HCT116 (cell line): Measurements from ENCODE around the gene SLC35G3. TPM values are rescaled to one million over a fixed set of nuclear protein-coding genes. Genes with fewer than 3 reads are reported as not detected.
"Not testable (repeated sequence)": the region's sequence is repeated elsewhere in the genome, so short reads cannot be mapped to it uniquely, and the experiment has no call there.

ENCODE experiments used
- ATAC-seq: fragments of 200-7000 bp; cut with Tn5 transposase; 2 replicates; pipeline ENCODE4 v1.9.1; 2020; ENCODE audit warnings: mild to moderate bottlenecking, moderate library complexity
- Bru-seq: library from RNA; stranded (reverse); fragments of 400-500 nt; gene quantifications from one replicate; lab custom pipeline; 2021; lab: Mats Ljungman, UMichigan
- BruChase-seq, 2 experiments: library from RNA; stranded (reverse); fragments of 400-500 nt; gene quantifications; one replicate each; lab custom pipeline; 2021; lab: Mats Ljungman, UMichigan
- BruUV-seq: library from RNA; stranded (reverse); fragments of 400-500 nt; replicated peaks from 2 replicates; lab custom pipeline; 2021; lab: Mats Ljungman, UMichigan
- CTCF ChIA-PET: fragments of 300-600 bp; sonication (Branson Sonifier 250); formaldehyde crosslinking; loops from one replicate; lab custom pipeline; 2021; ENCODE audit warnings: antibody characterized with exemption; lab: Charles Lee
- POLR2A ChIA-PET: fragments of 300-600, 350-600 bp; sonication (Branson Sonifier 250); formaldehyde crosslinking; loops from one replicate; lab custom pipeline; 2021; ENCODE audit warnings: antibody characterized with exemption; lab: Charles Lee
- RAD21 ChIA-PET, 2 experiments: fragments of 300-600 bp; sonication (Branson Sonifier 250); formaldehyde crosslinking; loops; one replicate each; lab custom pipeline; 2023; ENCODE audit warnings: low total read pairs in 2 of 2; ENCODE audit not compliant: uncharacterized antibody in 2 of 2, unreplicated experiment in 2 of 2, low non-redundant PET in 1 of 2; lab: Charles Lee
- DNase-seq: peaks from one replicate; pipeline ENCODE4 v3.0.0-alpha.2; 2010; ENCODE audit warnings: low read depth, low spot score
- H2AFZ ChIP-seq: fragments of 200-600 bp; shearing (Covaris generic), sonication (generic); 2 replicates; pipeline ENCODE4 v1.6.1; 2017; ENCODE audit warnings: low read depth, mixed run types, mixed read lengths, antibody characterized with exemption, low read length; ENCODE audit not compliant: poor library complexity, severe bottlenecking
- H3K27ac ChIP-seq: 2 replicates; pipeline ENCODE4 v1.5.1; 2012; ENCODE audit warnings: low read depth, low read length
- H3K27me3 ChIP-seq: fragments of 200-600 bp; sonication (generic); 2 replicates; pipeline ENCODE4 v1.6.1; 2016; ENCODE audit warnings: mixed run types, low read length, mixed read lengths; ENCODE audit not compliant: insufficient read depth
- H3K36me3 ChIP-seq, 2 experiments: fragments of 200-500 bp in 1 of 2; fragments of 200-600 bp in 1 of 2; sonication (Bioruptor generic) in 1 of 2; sonication (generic) in 1 of 2; 2 replicates each; pipeline versions ENCODE4 v1.5.1 to v1.6.1; 2014 to 2016; ENCODE audit warnings: low read length in 2 of 2, inconsistent platforms in 1 of 2, mixed read lengths in 1 of 2, mixed run types in 1 of 2; ENCODE audit not compliant: insufficient read depth in 2 of 2, control insufficient read depth in 1 of 2
- H3K4me1 ChIP-seq, 2 experiments: fragments of 200-600 bp in 1 of 2; sonication (generic) in 1 of 2; 2 replicates each; pipeline versions ENCODE4 v1.5.1 to v1.6.1; 2012 to 2017; ENCODE audit warnings: low read length in 2 of 2, inconsistent platforms in 1 of 2, mild to moderate bottlenecking in 1 of 2, mixed read lengths in 1 of 2, mixed run types in 1 of 2, moderate library complexity in 1 of 2; ENCODE audit not compliant: insufficient read depth in 2 of 2, control insufficient read depth in 1 of 2
- H3K4me2 ChIP-seq: fragments of 200-600 bp; sonication (generic); 2 replicates; pipeline ENCODE4 v1.6.1; 2017; ENCODE audit warnings: mixed run types, low read length, mixed read lengths
- H3K4me3 ChIP-seq, 2 experiments: fragments of 200-600 bp in 1 of 2; sonication (generic) in 1 of 2; replicated peaks in 1 of 2; 2 replicates each; pipeline ENCODE4 v1.5.1; 2011 to 2016; ENCODE audit warnings: low read length in 2 of 2, control low read depth in 1 of 2, low read depth in 1 of 2, mild to moderate bottlenecking in 1 of 2, mixed read lengths in 1 of 2, mixed run types in 1 of 2
- H3K79me2 ChIP-seq: fragments of 200-600 bp; sonication (generic); 2 replicates; pipeline ENCODE4 v1.6.1; 2017; ENCODE audit warnings: mild to moderate bottlenecking, mixed run types, low read length, moderate library complexity, mixed read lengths; ENCODE audit not compliant: insufficient read depth
- H3K9ac ChIP-seq: fragments of 200-600 bp; sonication (generic); 2 replicates; pipeline ENCODE4 v1.6.1; 2016; ENCODE audit warnings: low read length, mixed read lengths
- H3K9me2 ChIP-seq: fragments of 200-600 bp; sonication (generic), shearing (Covaris generic); 2 replicates; pipeline ENCODE4 v1.6.1; 2017; ENCODE audit warnings: mixed run types, mild to moderate bottlenecking, moderate library complexity; ENCODE audit not compliant: insufficient read depth
- H3K9me3 ChIP-seq, 2 experiments: fragments of 200-500 bp in 1 of 2; fragments of 200-600 bp in 1 of 2; sonication (Bioruptor generic) in 1 of 2; sonication (generic) in 1 of 2; 2 replicates each; pipeline ENCODE4 v1.6.1; 2014 to 2017; ENCODE audit warnings: low read length in 2 of 2, mixed read lengths in 2 of 2, inconsistent platforms in 1 of 2, low read depth in 1 of 2, mild to moderate bottlenecking in 1 of 2, mixed run types in 1 of 2, moderate library complexity in 1 of 2; ENCODE audit not compliant: control insufficient read depth in 1 of 2, insufficient read depth in 1 of 2
- H4K20me1 ChIP-seq: fragments of 200-600 bp; sonication (generic), shearing (Covaris generic); 2 replicates; pipeline ENCODE4 v1.6.1; 2017; ENCODE audit warnings: mixed run types, mild to moderate bottlenecking, moderate library complexity; ENCODE audit not compliant: insufficient read depth
- CBX3 ChIP-seq: IDR thresholded peaks from 2 replicates; pipeline ENCODE4 v1.6.1; 2012; ENCODE audit warnings: low read depth
- CEBPB ChIP-seq: IDR thresholded peaks from 2 replicates; pipeline ENCODE4 v1.6.1; 2012; ENCODE audit warnings: low read depth
- EZH2phosphoT487 ChIP-seq: fragments of 200-600 bp; IDR thresholded peaks from 2 replicates; pipeline ENCODE4 v1.6.1; 2018; ENCODE audit warnings: antibody characterized with exemption, borderline replicate concordance
- FOSL1 ChIP-seq: IDR thresholded peaks from 2 replicates; pipeline ENCODE4 v1.6.1; 2012; ENCODE audit warnings: low read depth
- JUND ChIP-seq: IDR thresholded peaks from 2 replicates; pipeline ENCODE4 v1.6.1; 2012
- POLR2A ChIP-seq: IDR thresholded peaks from 2 replicates; pipeline ENCODE4 v1.7.0; 2011; ENCODE audit warnings: borderline replicate concordance; ENCODE audit not compliant: insufficient read depth, insufficient read length; ENCODE audit errors: extremely low read depth
- POLR2AphosphoS5 ChIP-seq: IDR thresholded peaks from 2 replicates; pipeline ENCODE4 v1.6.1; 2011; ENCODE audit warnings: mild to moderate bottlenecking, low read depth, low read length, moderate library complexity
- RAD21 ChIP-seq: IDR thresholded peaks from 2 replicates; pipeline ENCODE4 v1.6.1; 2012; ENCODE audit warnings: low read depth, mild to moderate bottlenecking
- SP1 ChIP-seq: IDR thresholded peaks from 2 replicates; pipeline ENCODE4 v1.6.1; 2012; ENCODE audit warnings: low read depth
- SRF ChIP-seq: IDR thresholded peaks from 2 replicates; pipeline ENCODE4 v1.6.1; 2012; ENCODE audit warnings: low read depth
- ZNF274 ChIP-seq: fragments of 200-500 bp; sonication (Bioruptor generic); IDR thresholded peaks from 2 replicates; pipeline ENCODE4 v1.6.1; 2014; ENCODE audit warnings: mild to moderate bottlenecking, low read depth, low read length, inconsistent platforms
- intact Hi-C: fragments of 100-400 bp; cut with micrococcal nuclease; formaldehyde crosslinking; loops from 2 replicates; pipeline ENCODE4 v1.10.0; 2022
- long read RNA-seq: library from polyadenylated mRNA; unstranded; transcript quantifications from one replicate; pipeline ENCODE4 v2.0.0, GENCODE V29; 2021; ENCODE audit not compliant: unreplicated experiment
- polyA plus RNA-seq: library from polyadenylated mRNA; unstranded; fragments of >200 nt; gene quantifications from 2 replicates; pipeline ENCODE4 v1.2.1, GENCODE V29; 2012; ENCODE audit warnings: missing spikeins
- total RNA-seq: library from RNA; stranded (reverse); gene quantifications from one replicate; pipeline ENCODE4 v1.2.1, GENCODE V29; 2021; ENCODE audit not compliant: unreplicated experiment
- TF ChIP-seq, protein P1 (sequence below): IDR thresholded peaks from 2 replicates; pipeline ENCODE4 v1.6.1; 2012; ENCODE audit warnings: low read depth
- TF ChIP-seq, protein P2 (sequence below): IDR thresholded peaks from 2 replicates; pipeline ENCODE4 v1.6.1; 2012

The SLC35G3 gene
- not detected for total RNA-seq
- not detected in 2 replicates for polyA plus RNA-seq
- Bru-seq, nascent RNA: not detected
- not detected for BruChase-seq, experiment 1, labeled RNA remaining after a 6-hour chase
- percentile 13 among the genes with signal in this experiment for BruChase-seq, experiment 2, labeled RNA remaining after a 2-hour chase
- long read RNA-seq: 0 reads

DNA sequence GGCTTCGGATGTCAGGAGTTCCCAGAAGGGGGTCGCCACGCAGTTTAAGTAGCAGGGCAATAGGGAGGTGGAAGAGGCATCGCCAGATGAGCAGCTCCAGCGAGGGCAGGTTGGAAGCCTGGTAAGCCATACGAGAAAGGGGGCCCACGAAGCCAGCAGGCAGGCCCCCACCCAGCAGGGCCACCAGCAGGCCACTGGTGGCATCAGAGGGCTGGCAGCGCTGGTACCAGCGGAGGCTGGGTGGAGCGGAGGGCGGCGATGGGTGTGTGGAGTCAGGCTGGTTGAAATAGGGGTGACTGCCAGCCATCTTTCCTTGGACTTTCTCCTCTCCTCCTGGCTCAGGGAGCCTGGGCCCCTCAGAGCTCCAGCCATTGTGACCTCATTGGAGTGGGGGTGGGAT, at the start of gene SLC35G3:
TSS of gene SLC35G3 (minus strand) at position 393 of the 400 bp plus-strand sequence. CDS start at position 307, 86 bp downstream.
- ATAC-seq, RAD21 ChIA-PET, H3K9me2 ChIP-seq, BruUV-seq, H3K9me3 ChIP-seq, H3K36me3 ChIP-seq, H3K4me2 ChIP-seq, DNase-seq, CTCF ChIA-PET, H3K79me2 ChIP-seq, H3K9ac ChIP-seq, H2AFZ ChIP-seq, H3K4me1 ChIP-seq, POLR2A ChIA-PET, H3K4me3 ChIP-seq, H4K20me1 ChIP-seq, H3K27ac ChIP-seq, intact Hi-C loops: not testable (repeated sequence)
- H3K27me3 ChIP-seq: peaks cover 14% of the 10 kb centered on the region; the same call in 1 of the 2 replicates

DNA sequence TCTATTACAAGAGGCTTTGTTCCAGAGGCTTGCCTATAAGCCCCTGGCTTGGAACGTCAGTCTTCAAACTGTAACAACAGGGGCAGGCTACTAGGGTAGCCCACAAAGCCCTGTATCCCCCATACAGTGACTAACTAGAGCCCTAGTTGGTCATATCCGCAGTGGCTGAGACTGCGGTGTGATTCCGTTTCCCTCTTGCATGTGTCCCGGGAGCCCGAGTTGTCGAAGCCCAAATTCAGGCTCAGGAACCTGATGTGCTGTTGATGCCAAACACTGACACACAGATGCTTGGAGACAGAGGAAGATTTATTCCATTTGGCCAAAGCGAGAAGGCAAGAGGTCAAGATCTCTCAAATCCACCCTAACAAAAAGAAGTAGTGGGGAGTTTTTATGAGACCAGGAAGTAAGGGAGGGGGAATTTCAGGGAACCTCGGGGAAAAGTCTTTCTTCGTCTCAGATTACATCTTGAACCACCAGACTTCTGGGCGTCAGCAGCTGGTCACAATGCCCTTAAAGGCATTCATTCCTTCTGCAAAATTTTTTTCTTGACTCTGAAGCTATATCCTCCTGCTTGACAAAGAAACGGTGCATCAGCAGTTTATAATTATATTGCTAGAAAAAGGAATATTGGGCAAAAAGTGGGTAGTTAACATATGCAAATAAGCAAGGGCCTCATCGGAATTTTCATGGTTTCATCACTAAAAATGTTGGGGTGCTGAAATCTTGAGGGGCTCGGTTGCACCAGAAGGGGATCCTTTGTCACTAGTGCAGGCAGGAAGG, 49.6 kb upstream of the SLC35G3 start:
- CTCF ChIA-PET: no interaction called here
- no TSS peak for BruUV-seq
- TF ChIP-seq SP1 (no peak), RAD21 (no peak), JUND (no peak), FOSL1 (no peak), POLR2A (no peak), SRF (no peak), CBX3 (no peak), CEBPB (no peak), ZNF274 (no peak), EZH2phosphoT487 (no peak), POLR2AphosphoS5 (no peak; the same call in 1 of the 2 replicates)
- TF ChIP-seq, protein P1, sequence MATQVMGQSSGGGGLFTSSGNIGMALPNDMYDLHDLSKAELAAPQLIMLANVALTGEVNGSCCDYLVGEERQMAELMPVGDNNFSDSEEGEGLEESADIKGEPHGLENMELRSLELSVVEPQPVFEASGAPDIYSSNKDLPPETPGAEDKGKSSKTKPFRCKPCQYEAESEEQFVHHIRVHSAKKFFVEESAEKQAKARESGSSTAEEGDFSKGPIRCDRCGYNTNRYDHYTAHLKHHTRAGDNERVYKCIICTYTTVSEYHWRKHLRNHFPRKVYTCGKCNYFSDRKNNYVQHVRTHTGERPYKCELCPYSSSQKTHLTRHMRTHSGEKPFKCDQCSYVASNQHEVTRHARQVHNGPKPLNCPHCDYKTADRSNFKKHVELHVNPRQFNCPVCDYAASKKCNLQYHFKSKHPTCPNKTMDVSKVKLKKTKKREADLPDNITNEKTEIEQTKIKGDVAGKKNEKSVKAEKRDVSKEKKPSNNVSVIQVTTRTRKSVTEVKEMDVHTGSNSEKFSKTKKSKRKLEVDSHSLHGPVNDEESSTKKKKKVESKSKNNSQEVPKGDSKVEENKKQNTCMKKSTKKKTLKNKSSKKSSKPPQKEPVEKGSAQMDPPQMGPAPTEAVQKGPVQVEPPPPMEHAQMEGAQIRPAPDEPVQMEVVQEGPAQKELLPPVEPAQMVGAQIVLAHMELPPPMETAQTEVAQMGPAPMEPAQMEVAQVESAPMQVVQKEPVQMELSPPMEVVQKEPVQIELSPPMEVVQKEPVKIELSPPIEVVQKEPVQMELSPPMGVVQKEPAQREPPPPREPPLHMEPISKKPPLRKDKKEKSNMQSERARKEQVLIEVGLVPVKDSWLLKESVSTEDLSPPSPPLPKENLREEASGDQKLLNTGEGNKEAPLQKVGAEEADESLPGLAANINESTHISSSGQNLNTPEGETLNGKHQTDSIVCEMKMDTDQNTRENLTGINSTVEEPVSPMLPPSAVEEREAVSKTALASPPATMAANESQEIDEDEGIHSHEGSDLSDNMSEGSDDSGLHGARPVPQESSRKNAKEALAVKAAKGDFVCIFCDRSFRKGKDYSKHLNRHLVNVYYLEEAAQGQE: no peak
- TF ChIP-seq, protein P2, sequence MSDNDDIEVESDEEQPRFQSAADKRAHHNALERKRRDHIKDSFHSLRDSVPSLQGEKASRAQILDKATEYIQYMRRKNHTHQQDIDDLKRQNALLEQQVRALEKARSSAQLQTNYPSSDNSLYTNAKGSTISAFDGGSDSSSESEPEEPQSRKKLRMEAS: no peak; the same call in 1 of the 2 replicates

More for the DNA sequence above, 49.6 kb upstream of the SLC35G3 start:
- H4K20me1 ChIP-seq: no peaks in the 10 kb centered on the region
- H3K27me3 ChIP-seq: no peaks in the 10 kb centered on the region
- no peaks in the 10 kb centered on the region for H3K79me2 ChIP-seq
- no peaks in the 10 kb centered on the region for H3K36me3 ChIP-seq
- no peaks in the 10 kb centered on the region for H3K9me3 ChIP-seq
- ChIA-PET RAD21 (no interaction called here), POLR2A (interaction anchor here (1.0 to 1.8 kb wide), 2 partner anchors 13 kb away, joined by 3 to 12 read pairs; no protein-coding TSS in a partner anchor)
- H3K27ac ChIP-seq: peak overlapping the region; percentile 58
- H3K4me2 ChIP-seq: peak overlapping the region; percentile 89
- peak overlapping the region; percentile 73 to 75 for H3K4me3 ChIP-seq
- DNase-seq (no peak), ATAC-seq (peak; percentile 9)
- H2AFZ ChIP-seq: no peak overlapping the region
- no peaks in the 10 kb centered on the region for H3K9me2 ChIP-seq
- peak overlapping the region; percentile 65 for H3K9ac ChIP-seq
- intact Hi-C loops: loop anchor here (1.0 to 5.0 kb wide), 2 partner anchors 101 to 261 kb away; partner anchors contain the start of genes LIG3 and NLE1
- H3K4me1 ChIP-seq: peaks cover 28% of the 10 kb centered on the region in 2 experiments
